ENCODE measurements around the gene SLC12A1. TPM values are rescaled to one million over a fixed set of nuclear protein-coding genes. Genes with fewer than 3 reads are reported as not detected.

SLC12A1 gene
- total and polyA plus RNA-seq, 2 of the 8 experiments (the other 6 are each of a cell fraction or from before 2014, with no cell fraction given) = 0.63 to 1.0 TPM

- DNase-seq (ENCODE audit: low read depth in 1 of 2, low spot score in 2 of 2) (no peak), FAIRE-seq (no peak)
- Histone ChIP-seq H3K4me2 (ENCODE audit: insufficient read depth in 1 of 2, low read depth in 2 of 2, low read length in 2 of 2) (no peak overlapping the region), H3K9ac (replicated peaks in 1 of 4; ENCODE audit: extremely low read depth in 1 of 4, low read depth in 3 of 4, low read length in 3 of 4) (no peak overlapping the region), H4K5ac (ENCODE audit: insufficient read length, low read depth, low read length) (no peak overlapping the region), H3K36me3 (ENCODE audit: control insufficient read depth in 2 of 4, insufficient read depth in 4 of 4, low read length in 3 of 4) (no peaks in the 10 kb centered on the region), H2AK5ac (ENCODE audit: low read depth, low read length) (no peak overlapping the region), H3K4ac (replicated peaks; ENCODE audit: insufficient read length, low read depth, low read length) (no peak overlapping the region), H3K18ac (ENCODE audit: extremely low read depth, low read length) (no peak overlapping the region), H2AFZ (ENCODE audit: low read length) (peak overlapping the region; percentile 1; the same call in 1 of the 2 replicates), H3K79me2 (ENCODE audit: control insufficient read depth in 1 of 2, insufficient read depth in 2 of 2, low read length in 2 of 2) (no peaks in the 10 kb centered on the region), H3K56ac (replicated peaks; ENCODE audit: insufficient read length, low read depth, low read length) (no peak overlapping the region), H3K27me3 (replicated peaks in 1 of 4; ENCODE audit: control insufficient read depth in 3 of 4, extremely low read depth in 1 of 4, insufficient read depth in 3 of 4, low read length in 3 of 4) (no peaks in the 10 kb centered on the region), H2BK12ac (ENCODE audit: low read depth, low read length) (no peak overlapping the region), H4K8ac (ENCODE audit: extremely low read depth, insufficient read depth, low read length) (no peak overlapping the region), H2BK20ac (ENCODE audit: low read length) (no peak overlapping the region), H3K14ac (ENCODE audit: insufficient read length) (no peak overlapping the region), H2BK15ac (ENCODE audit: low read length) (no peak overlapping the region), H4K91ac (replicated peaks; ENCODE audit: insufficient read length, low read length) (no peak overlapping the region), H3K4me1 (replicated peaks in 1 of 4; ENCODE audit: control insufficient read depth in 3 of 4, insufficient read depth in 4 of 4, low read length in 3 of 4) (peaks cover 2 to 6% (median 4%) of the 10 kb centered on the region in 4 experiments; a peak in 6 of 7 replicates), H3K79me1 (ENCODE audit: low read depth, low read length) (no peaks in the 10 kb centered on the region), H2BK5ac (ENCODE audit: low read depth, low read length) (no peak overlapping the region), H3K4me3 (ENCODE audit: extremely low read depth in 1 of 4, insufficient read depth in 2 of 4, low read depth in 3 of 4, low read length in 4 of 4) (no peak overlapping the region), H3K9me3 (ENCODE audit: insufficient read depth in 2 of 2, low read depth in 1 of 2, low read length in 1 of 2) (no peaks in the 10 kb centered on the region), H4K20me1 (replicated peaks in 1 of 2; ENCODE audit: control insufficient read depth in 1 of 2, insufficient read depth in 2 of 2, low read length in 2 of 2) (no peaks in the 10 kb centered on the region), H2BK120ac (replicated peaks; ENCODE audit: low read depth, low read length) (no peak overlapping the region), H3K27ac (ENCODE audit: low read depth, low read length) (no peak overlapping the region), H3K23ac (ENCODE audit: insufficient read length) (no peak overlapping the region), H3K23me2 (ENCODE audit: low read depth, low read length) (no peaks in the 10 kb centered on the region)
- POLR2A ChIA-PET (ENCODE audit: partially characterized antibody) = interaction anchor here (1.0 kb wide), 1 partner anchor 13 kb away, joined by 3 read pairs; no protein-coding TSS in a partner anchor
- 96% methylated on average over 2 of the region's 2 CpGs; no CpG with 5 or more reads in 1 of the 2 experiments for WGBS, 2 experiments (ENCODE audit: extremely low coverage in 1 of 2, insufficient coverage in 1 of 2, insufficient read length in 1 of 2, insufficient replicate concordance in 2 of 2, low coverage in 1 of 2, low lambda C conversion rate in 2 of 2, missing lambda C conversion rate in 1 of 2)
- CTCF ChIA-PET (ENCODE audit: partially characterized antibody) = interaction anchor here (0.6 to 2.0 kb wide), 3 partner anchors 16 to 336 kb away, joined by 3 to 5 read pairs (median 4); no protein-coding TSS in a partner anchor
- TF ChIP-seq CHD2 (IDR thresholded peaks at IDR 0.05; ENCODE audit: low read length) = no peak
- TF ChIP-seq SP4 (IDR thresholded peaks at IDR 0.05; ENCODE audit: low read length) = no peak
- TF ChIP-seq SIN3A (conservative IDR thresholded peaks at IDR 0.05 in 1 of 2, IDR thresholded peaks at IDR 0.05 in 1 of 2; ENCODE audit: low read depth in 1 of 2, low read length in 2 of 2) = no peak
- TF ChIP-seq CTBP2 (IDR thresholded peaks at IDR 0.05; ENCODE audit: borderline replicate concordance, insufficient read depth, insufficient read length, low read length) = no peak
- TF ChIP-seq MAFK (IDR thresholded peaks at IDR 0.05; ENCODE audit: low read depth, low read length) = no peak
- TF ChIP-seq RAD21 (IDR thresholded peaks at IDR 0.05 in 1 of 2, conservative IDR thresholded peaks at IDR 0.05 in 1 of 2; ENCODE audit: low read depth in 2 of 2, low read length in 2 of 2) = no peak
These were observed 107.1 kb downstream of the SLC12A1 start for GRCh38 chr15:48313216-48313615.

Data from H1 (cell line).